Activated naive CD4-positive, alpha-beta T cell (primary cell): ENCODE data around the gene CCDC70.
"Not testable (repeated sequence)": the region's sequence is repeated elsewhere in the genome, so short reads cannot be mapped to it uniquely, and the experiment has no call there.

Source experiments
- DNase-seq, 4 experiments: peaks; one replicate each; lab custom pipeline; 2025; lab: John Stamatoyannopoulos, UW

CCDC70 gene

GRCh38 chr13:51909265-51909664 is 47.5 kb downstream of the CCDC70 start:
- not testable (repeated sequence) for DNase-seq

- no peak for DNase-seq
Measured at GRCh38 chr13:51910508-51910907, 48.7 kb downstream of the CCDC70 start.

- DNase-seq: no peak
Measured at GRCh38 chr13:51912091-51912490, 50.3 kb downstream of the CCDC70 start.

GRCh38 chr13:51912511-51913225 is 50.9 kb downstream of the CCDC70 start:
- DNase-seq: no peak

- no peak for DNase-seq
Measured at GRCh38 chr13:51913421-51914136, 51.8 kb downstream of the CCDC70 start.

GRCh38 chr13:51914137-51914493 is 52.3 kb downstream of the CCDC70 start:
- no peak for DNase-seq
